Calu3 (cell line): ENCODE results near the gene PANK2. TPM values are rescaled to one million over a fixed set of nuclear protein-coding genes. Genes with fewer than 3 reads are reported as not detected.

ENCODE experiments used
- BruUV-seq: library from RNA; stranded (reverse); fragments of 400-500 nt; replicated peaks from 2 replicates; lab custom pipeline; 2021; lab: Mats Ljungman, UMichigan
- CTCF ChIA-PET: fragments of 300-600 bp; sonication (Branson Sonifier 250); formaldehyde crosslinking; loops from one replicate; lab custom pipeline; 2022; ENCODE audit warnings: antibody characterized with exemption; lab: Charles Lee
- DNase-seq: peaks from one replicate; pipeline ENCODE4 v3.0.0; 2022
- H3K27ac Mint-ChIP-seq: one replicate; pipeline ENCODE4 v1.8.0; 2022; ENCODE audit warnings: mixed read lengths; ENCODE audit not compliant: unreplicated experiment
- H3K27me3 Mint-ChIP-seq: one replicate; pipeline ENCODE4 v1.8.0; 2022; ENCODE audit warnings: mixed read lengths; ENCODE audit not compliant: unreplicated experiment
- H3K36me3 Mint-ChIP-seq: one replicate; pipeline ENCODE4 v1.8.0; 2022; ENCODE audit warnings: mild to moderate bottlenecking, moderate library complexity, mixed read lengths; ENCODE audit not compliant: insufficient read depth, unreplicated experiment
- H3K4me1 Mint-ChIP-seq: one replicate; pipeline ENCODE4 v1.8.0; 2022; ENCODE audit warnings: mild to moderate bottlenecking, low read depth, mixed read lengths; ENCODE audit not compliant: unreplicated experiment
- H3K4me3 Mint-ChIP-seq: one replicate; pipeline ENCODE4 v1.8.0; 2022; ENCODE audit warnings: mild to moderate bottlenecking, low read depth, moderate library complexity, mixed read lengths; ENCODE audit not compliant: unreplicated experiment
- H3K9me3 Mint-ChIP-seq: one replicate; pipeline ENCODE4 v1.8.0; 2022; ENCODE audit warnings: low read depth, mixed read lengths; ENCODE audit not compliant: unreplicated experiment
- intact Hi-C: fragments of 100-400 bp; cut with micrococcal nuclease; formaldehyde crosslinking; loops from one replicate; pipeline ENCODE4 v1.10.0; 2022; ENCODE audit not compliant: unreplicated experiment
- total RNA-seq: library from RNA; stranded (reverse); gene quantifications from 2 replicates; pipeline ENCODE4 v1.2.3, GENCODE V29; 2022
- TF ChIP-seq, protein P1 (sequence below): fragments of 200-600 bp; IDR thresholded peaks from one replicate; pipeline ENCODE4 v1.8.0; 2022; ENCODE audit warnings: antibody characterized with exemption; ENCODE audit not compliant: unreplicated experiment

The PANK2 gene
- total RNA-seq, 1 experiment from 2014 or later = 37.9 TPM

- no peak overlapping the region for H3K27ac Mint-ChIP-seq
- H3K4me1 Mint-ChIP-seq = no peaks in the 10 kb centered on the region
- TF ChIP-seq, protein P1, sequence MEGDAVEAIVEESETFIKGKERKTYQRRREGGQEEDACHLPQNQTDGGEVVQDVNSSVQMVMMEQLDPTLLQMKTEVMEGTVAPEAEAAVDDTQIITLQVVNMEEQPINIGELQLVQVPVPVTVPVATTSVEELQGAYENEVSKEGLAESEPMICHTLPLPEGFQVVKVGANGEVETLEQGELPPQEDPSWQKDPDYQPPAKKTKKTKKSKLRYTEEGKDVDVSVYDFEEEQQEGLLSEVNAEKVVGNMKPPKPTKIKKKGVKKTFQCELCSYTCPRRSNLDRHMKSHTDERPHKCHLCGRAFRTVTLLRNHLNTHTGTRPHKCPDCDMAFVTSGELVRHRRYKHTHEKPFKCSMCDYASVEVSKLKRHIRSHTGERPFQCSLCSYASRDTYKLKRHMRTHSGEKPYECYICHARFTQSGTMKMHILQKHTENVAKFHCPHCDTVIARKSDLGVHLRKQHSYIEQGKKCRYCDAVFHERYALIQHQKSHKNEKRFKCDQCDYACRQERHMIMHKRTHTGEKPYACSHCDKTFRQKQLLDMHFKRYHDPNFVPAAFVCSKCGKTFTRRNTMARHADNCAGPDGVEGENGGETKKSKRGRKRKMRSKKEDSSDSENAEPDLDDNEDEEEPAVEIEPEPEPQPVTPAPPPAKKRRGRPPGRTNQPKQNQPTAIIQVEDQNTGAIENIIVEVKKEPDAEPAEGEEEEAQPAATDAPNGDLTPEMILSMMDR = no peak
- no TSS peak for BruUV-seq
- H3K36me3 Mint-ChIP-seq = no peaks in the 10 kb centered on the region
- intact Hi-C loops = no loop called here
- DNase-seq = no peak
- CTCF ChIA-PET = interaction anchor here (1.1 kb wide), 1 partner anchor 72 kb away, joined by 3 read pairs; no protein-coding TSS in a partner anchor
- no peaks in the 10 kb centered on the region for H3K9me3 Mint-ChIP-seq
- H3K4me3 Mint-ChIP-seq = no peak overlapping the region
- H3K27me3 Mint-ChIP-seq = no peaks in the 10 kb centered on the region
Measured at GRCh38 chr20:3964719-3965118, 75.5 kb downstream of the PANK2 start.

DNA sequence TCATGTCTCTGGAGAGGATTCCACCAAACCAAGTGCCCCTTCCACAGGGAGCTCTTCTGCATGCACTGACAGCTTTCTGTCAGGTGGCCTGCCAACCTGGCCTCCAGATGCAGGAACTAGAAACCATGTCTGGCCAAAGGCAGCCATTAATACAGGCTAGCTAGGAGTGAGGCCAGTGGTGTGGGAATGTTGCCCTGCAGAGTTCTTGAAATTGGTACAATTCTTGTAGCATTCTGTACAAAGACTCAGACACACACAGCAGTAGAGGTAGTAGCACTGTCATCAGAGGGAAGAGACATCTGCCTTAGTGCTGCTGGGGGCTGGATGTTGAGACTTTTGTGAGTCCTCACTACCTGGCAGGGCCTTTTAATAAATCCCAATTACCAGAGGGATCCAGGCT, 77.4 kb downstream of the PANK2 start:
- no peaks in the 10 kb centered on the region for H3K9me3 Mint-ChIP-seq
- H3K4me3 Mint-ChIP-seq = no peak overlapping the region
- H3K27me3 Mint-ChIP-seq = no peaks in the 10 kb centered on the region
- no peak overlapping the region for H3K27ac Mint-ChIP-seq
- no peaks in the 10 kb centered on the region for H3K36me3 Mint-ChIP-seq
- H3K4me1 Mint-ChIP-seq = no peaks in the 10 kb centered on the region
- TF ChIP-seq, protein P1 = no peak
- CTCF ChIA-PET = interaction anchor here (0.7 kb wide), 2 partner anchors 150 to 1614 kb away, joined by 3 read pairs; no protein-coding TSS in a partner anchor
- BruUV-seq = no TSS peak
- no peak for DNase-seq
- intact Hi-C loops = no loop called here

DNA sequence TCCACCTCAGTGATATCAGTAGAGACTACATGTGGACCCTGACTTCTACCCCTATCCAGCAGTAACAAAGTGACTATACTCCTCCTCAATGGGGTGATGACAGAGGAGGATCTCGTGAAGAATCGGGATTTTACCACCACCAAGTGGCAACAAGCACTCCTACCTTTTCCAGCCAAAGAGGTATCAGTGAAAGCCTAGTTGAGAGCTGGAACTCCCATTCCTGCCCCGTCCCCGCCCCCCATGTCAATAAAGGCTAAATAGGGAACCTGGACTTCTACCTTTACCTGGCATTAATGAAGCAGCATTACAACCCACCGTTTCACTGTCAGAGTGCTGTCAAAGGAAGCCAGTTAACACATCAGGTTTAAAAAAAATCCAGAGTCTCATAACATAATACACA, 80.8 kb downstream of the PANK2 start:
- no peak overlapping the region for H3K27ac Mint-ChIP-seq
- CTCF ChIA-PET = interaction anchor here (0.7 kb wide), 1 partner anchor 309 kb away, joined by 3 read pairs; no protein-coding TSS in a partner anchor
- intact Hi-C loops = no loop called here
- TF ChIP-seq, protein P1 = no peak
- no peaks in the 10 kb centered on the region for H3K36me3 Mint-ChIP-seq
- H3K9me3 Mint-ChIP-seq = no peaks in the 10 kb centered on the region
- no peaks in the 10 kb centered on the region for H3K4me1 Mint-ChIP-seq
- no peak for DNase-seq
- BruUV-seq = no TSS peak
- no peak overlapping the region for H3K4me3 Mint-ChIP-seq
- no peaks in the 10 kb centered on the region for H3K27me3 Mint-ChIP-seq

GRCh38 chr20:3971145-3971544, 82.0 kb downstream of the PANK2 start:
- BruUV-seq = no TSS peak
- CTCF ChIA-PET = no interaction called here
- no peaks in the 10 kb centered on the region for H3K27me3 Mint-ChIP-seq
- TF ChIP-seq, protein P1 = no peak
- no peak overlapping the region for H3K4me3 Mint-ChIP-seq
- intact Hi-C loops = no loop called here
- H3K27ac Mint-ChIP-seq = no peak overlapping the region
- no peaks in the 10 kb centered on the region for H3K4me1 Mint-ChIP-seq
- no peaks in the 10 kb centered on the region for H3K36me3 Mint-ChIP-seq
- no peaks in the 10 kb centered on the region for H3K9me3 Mint-ChIP-seq
- no peak for DNase-seq
